Activated naive CD4-positive, alpha-beta T cell treated with anti-CD3 and anti-CD28 coated beads, Interleukin-2, amount 10 ng/mL, durations not matched to agents 7 days and 5 days (primary cell): ENCODE data around the gene RAB36.

Experiments
- CTCF ChIA-PET: fragments of 350-600 bp; sonication (Branson Sonifier 250); formaldehyde crosslinking; loops from one replicate; lab custom pipeline; 2021; ENCODE audit warnings: antibody characterized with exemption; lab: Charles Lee
- DNase-seq: peaks from one replicate; pipeline ENCODE4 v3.0.0-alpha.2; 2020
- H3K27ac Mint-ChIP-seq: one replicate; pipeline ENCODE4 v1.8.0; 2021; ENCODE audit warnings: mild to moderate bottlenecking, moderate library complexity, mixed read lengths
- H3K27me3 Mint-ChIP-seq: one replicate; pipeline ENCODE4 v1.8.0; 2021; ENCODE audit warnings: mild to moderate bottlenecking, mixed read lengths
- H3K36me3 Mint-ChIP-seq: one replicate; pipeline ENCODE4 v1.8.0; 2021; ENCODE audit warnings: mixed read lengths
- H3K4me1 Mint-ChIP-seq: one replicate; pipeline ENCODE4 v1.8.0; 2021; ENCODE audit warnings: mixed read lengths
- H3K4me3 Mint-ChIP-seq: one replicate; pipeline ENCODE4 v1.8.0; 2021; ENCODE audit warnings: mild to moderate bottlenecking, moderate library complexity, mixed read lengths
- H3K9me3 Mint-ChIP-seq: one replicate; pipeline ENCODE4 v1.8.0; 2021; ENCODE audit warnings: mixed read lengths

Gene RAB36

DNA sequence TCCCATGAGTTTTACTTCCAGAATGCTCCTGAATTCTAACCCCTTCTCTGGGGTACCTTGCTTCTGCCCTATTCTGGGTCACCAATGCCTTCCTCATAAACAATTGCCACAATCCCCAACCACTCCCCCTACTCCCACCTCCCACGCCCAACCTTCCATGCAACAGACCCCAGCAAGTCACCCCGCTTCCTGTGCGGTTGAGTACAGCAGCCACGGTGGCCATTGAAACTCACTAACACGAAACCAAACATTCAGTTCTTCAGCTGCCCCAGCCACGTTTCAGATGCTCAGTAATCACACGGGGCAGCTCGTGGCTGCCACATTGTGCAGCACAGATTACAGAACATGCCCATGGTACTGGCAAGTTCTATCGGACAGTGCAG is 31.4 kb downstream of the RAB36 start:
- Mint-ChIP-seq H3K4me1 (peaks cover 40% of the 10 kb centered on the region), H3K36me3 (peaks cover 7% of the 10 kb centered on the region), H3K9me3 (peaks cover 12% of the 10 kb centered on the region), H3K27ac (peak overlapping the region; percentile 80), H3K27me3 (peaks cover 15% of the 10 kb centered on the region), H3K4me3 (no peak overlapping the region)
- DNase-seq: no peak
- CTCF ChIA-PET: interaction anchor here (0.7 to 13.7 kb wide), 13 partner anchors 22 to 226 kb away, joined by 3 to 247 read pairs (median 4); no protein-coding TSS in a partner anchor

DNA sequence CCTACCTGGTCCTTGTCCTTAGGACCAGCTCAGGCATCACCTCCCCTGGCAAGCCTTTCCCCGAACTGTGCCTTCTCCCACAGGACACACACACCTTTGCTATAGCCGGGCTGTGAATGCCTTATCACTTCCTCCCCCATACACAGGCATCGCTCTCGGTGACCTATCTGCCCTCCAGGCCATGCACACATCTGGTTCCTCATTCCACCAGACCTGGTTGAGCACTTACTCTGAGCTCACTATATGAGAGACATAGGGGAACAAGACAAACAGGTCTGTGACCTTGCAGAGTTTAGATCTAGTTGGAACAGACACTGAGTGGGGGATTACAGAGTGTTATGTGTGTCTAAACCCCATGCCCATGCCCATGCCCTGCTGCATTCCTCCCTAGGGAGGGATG is 31.9 kb downstream of the RAB36 start:
- Mint-ChIP-seq H3K4me3 (no peak overlapping the region), H3K27me3 (peaks cover 19% of the 10 kb centered on the region)
- CTCF ChIA-PET: interaction anchor here (0.6 to 13.7 kb wide), 13 partner anchors 23 to 226 kb away, joined by 3 to 247 read pairs (median 4); no protein-coding TSS in a partner anchor

DNA sequence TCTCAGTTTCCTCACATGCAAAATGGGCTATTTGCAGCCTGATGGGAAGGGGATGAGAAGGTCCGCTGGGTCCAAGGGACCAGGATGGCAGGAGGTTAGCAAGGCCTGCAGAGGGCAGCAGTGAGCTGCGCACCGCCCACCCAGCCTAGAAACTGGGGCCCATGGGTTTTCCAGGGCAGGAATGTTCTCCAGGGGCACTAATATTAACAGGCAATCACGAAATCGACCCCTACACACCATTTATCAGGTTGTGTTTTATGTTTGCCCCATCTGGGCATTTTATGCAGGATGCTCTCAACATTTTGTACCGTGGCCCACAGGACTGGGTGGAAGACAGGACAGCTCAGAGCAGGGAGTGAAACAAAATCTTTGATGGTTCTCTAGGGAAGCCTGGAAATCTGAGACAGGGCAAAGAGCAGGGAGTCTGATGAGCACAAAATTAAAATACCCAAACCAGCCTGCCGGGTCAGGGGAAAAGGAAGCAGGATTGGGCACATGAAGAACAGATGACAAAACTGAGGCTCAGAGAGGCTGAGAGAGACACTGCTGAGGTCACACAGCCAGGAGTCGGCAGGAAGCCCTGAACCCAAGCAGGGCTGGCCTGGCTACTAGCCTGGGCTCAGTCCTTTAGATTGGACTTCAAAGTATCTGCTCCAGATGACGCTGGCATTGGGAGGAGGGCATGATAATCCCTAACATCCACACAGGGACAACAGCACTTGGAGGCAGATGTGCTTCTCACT is 33.4 kb downstream of the RAB36 start:
- CTCF ChIA-PET: interaction anchor here (0.8 to 13.7 kb wide), 8 partner anchors 40 to 113 kb away, joined by 3 to 247 read pairs (median 6); no protein-coding TSS in a partner anchor
- Mint-ChIP-seq H3K4me1 (peaks cover 60% of the 10 kb centered on the region), H3K27me3 (peaks cover 19% of the 10 kb centered on the region), H3K9me3 (peaks cover 12% of the 10 kb centered on the region), H3K27ac (no peak overlapping the region), H3K36me3 (peaks cover 26% of the 10 kb centered on the region), H3K4me3 (peak overlapping the region; percentile 78)
- DNase-seq: peak; percentile 74

More for the DNA sequence above, 31.9 kb downstream of the RAB36 start:
- Mint-ChIP-seq H3K36me3 (peaks cover 13% of the 10 kb centered on the region), H3K27ac (no peak overlapping the region), H3K9me3 (peaks cover 12% of the 10 kb centered on the region), H3K4me1 (peaks cover 45% of the 10 kb centered on the region)
- no peak for DNase-seq

DNA sequence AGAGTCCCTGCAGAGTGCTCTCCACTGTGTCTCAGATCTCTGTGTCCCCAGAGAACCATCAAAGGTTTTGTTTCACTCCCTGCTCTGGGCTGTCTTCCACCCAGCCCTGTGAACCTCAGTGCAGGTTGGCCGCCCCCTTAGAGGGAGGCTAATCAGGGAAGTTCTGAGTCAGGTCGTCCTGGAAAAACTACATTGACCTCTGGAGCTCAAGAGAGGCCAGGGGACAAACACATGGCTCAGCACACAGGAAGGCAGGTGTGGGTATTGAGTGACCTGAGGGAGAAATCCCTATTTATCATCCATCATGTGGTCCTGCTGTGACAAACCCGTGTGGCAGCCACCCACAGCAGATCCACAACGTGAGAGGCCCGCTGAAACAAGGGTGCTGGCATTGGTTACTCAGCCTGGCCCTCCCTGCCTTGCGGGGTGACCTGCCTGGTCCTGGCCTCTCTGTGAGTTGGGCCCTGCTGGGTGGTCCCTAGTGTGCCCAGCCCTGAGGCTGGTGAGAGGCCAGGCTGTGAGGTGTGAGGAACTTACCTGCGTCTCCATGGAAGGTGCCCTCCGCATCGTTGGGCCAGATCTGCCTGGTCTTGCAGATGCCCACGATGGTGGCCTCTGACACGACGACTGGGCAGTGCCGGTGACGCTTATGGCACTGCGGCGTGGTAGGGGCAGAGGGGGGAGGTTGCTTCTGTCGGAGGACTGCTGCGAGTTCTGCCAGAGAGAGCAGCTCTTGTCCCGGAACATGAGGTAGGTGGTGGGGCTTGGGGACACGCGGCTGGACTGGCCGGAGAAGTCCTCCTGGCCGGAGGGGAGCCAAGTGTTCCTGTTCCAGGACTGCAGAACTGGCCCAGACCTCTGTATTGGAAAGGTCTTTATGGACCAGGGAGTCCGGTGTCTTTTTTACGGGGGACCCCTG is 34.4 kb downstream of the RAB36 start:
- CTCF ChIA-PET: interaction anchor here (0.8 to 13.7 kb wide), 7 partner anchors 9 to 111 kb away, joined by 3 to 247 read pairs (median 5); no protein-coding TSS in a partner anchor
- H3K4me1 Mint-ChIP-seq: peaks cover 65% of the 10 kb centered on the region
- H3K4me3 Mint-ChIP-seq: peak overlapping the region; percentile 78
- H3K27ac Mint-ChIP-seq: peak overlapping the region; percentile 37
- peaks cover 15% of the 10 kb centered on the region for H3K27me3 Mint-ChIP-seq
- H3K36me3 Mint-ChIP-seq: peaks cover 31% of the 10 kb centered on the region
- peaks cover 12% of the 10 kb centered on the region for H3K9me3 Mint-ChIP-seq
- no peak for DNase-seq

DNA sequence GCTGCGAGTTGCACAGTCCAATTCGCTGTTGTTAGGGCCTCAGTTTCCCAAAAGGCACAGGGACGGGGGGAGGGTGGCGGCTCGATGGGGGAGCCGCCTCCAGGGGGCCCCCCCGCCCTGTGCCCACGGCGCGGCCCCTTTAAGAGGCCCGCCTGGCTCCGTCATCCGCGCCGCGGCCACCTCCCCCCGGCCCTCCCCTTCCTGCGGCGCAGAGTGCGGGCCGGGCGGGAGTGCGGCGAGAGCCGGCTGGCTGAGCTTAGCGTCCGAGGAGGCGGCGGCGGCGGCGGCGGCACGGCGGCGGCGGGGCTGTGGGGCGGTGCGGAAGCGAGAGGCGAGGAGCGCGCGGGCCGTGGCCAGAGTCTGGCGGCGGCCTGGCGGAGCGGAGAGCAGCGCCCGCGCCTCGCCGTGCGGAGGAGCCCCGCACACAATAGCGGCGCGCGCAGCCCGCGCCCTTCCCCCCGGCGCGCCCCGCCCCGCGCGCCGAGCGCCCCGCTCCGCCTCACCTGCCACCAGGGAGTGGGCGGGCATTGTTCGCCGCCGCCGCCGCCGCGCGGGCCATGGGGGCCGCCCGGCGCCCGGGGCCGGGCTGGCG is 35.1 kb downstream of the RAB36 start, which contains the start of gene BCR:
Gene BCR (plus strand): TSS at position 209 of the 592 bp plus-strand sequence. CDS start 452 bp downstream, outside the sequence.
- Mint-ChIP-seq H3K27me3 (peaks cover 15% of the 10 kb centered on the region), H3K4me3 (peak within 1 kb of the TSS; percentile 92), H3K4me1 (peaks cover 73% of the 10 kb centered on the region), H3K9me3 (peaks cover 12% of the 10 kb centered on the region), H3K27ac (peak within 1 kb of the TSS; percentile 80), H3K36me3 (peaks cover 34% of the 10 kb centered on the region)
- peak; percentile 77 for DNase-seq
- CTCF ChIA-PET: interaction anchor here (1.0 to 13.7 kb wide), 5 partner anchors 8 to 110 kb away, joined by 3 to 247 read pairs (median 7); no protein-coding TSS in a partner anchor

DNA sequence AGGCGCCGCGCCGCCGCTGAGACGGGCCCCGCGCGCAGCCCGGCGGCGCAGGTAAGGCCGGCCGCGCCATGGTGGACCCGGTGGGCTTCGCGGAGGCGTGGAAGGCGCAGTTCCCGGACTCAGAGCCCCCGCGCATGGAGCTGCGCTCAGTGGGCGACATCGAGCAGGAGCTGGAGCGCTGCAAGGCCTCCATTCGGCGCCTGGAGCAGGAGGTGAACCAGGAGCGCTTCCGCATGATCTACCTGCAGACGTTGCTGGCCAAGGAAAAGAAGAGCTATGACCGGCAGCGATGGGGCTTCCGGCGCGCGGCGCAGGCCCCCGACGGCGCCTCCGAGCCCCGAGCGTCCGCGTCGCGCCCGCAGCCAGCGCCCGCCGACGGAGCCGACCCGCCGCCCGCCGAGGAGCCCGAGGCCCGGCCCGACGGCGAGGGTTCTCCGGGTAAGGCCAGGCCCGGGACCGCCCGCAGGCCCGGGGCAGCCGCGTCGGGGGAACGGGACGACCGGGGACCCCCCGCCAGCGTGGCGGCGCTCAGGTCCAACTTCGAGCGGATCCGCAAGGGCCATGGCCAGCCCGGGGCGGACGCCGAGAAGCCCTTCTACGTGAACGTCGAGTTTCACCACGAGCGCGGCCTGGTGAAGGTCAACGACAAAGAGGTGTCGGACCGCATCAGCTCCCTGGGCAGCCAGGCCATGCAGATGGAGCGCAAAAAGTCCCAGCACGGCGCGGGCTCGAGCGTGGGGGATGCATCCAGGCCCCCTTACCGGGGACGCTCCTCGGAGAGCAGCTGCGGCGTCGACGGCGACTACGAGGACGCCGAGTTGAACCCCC is 35.8 kb downstream of the RAB36 start:
- Mint-ChIP-seq H3K4me3 (peak overlapping the region; percentile 92), H3K27me3 (peaks cover 15% of the 10 kb centered on the region), H3K9me3 (peaks cover 10% of the 10 kb centered on the region), H3K36me3 (peaks cover 38% of the 10 kb centered on the region), H3K27ac (peak overlapping the region; percentile 84), H3K4me1 (peaks cover 75% of the 10 kb centered on the region)
- CTCF ChIA-PET: interaction anchor here (1.0 to 13.7 kb wide), 4 partner anchors 8 to 109 kb away, joined by 3 to 247 read pairs (median 7); no protein-coding TSS in a partner anchor
- DNase-seq: peak; percentile 61

DNA sequence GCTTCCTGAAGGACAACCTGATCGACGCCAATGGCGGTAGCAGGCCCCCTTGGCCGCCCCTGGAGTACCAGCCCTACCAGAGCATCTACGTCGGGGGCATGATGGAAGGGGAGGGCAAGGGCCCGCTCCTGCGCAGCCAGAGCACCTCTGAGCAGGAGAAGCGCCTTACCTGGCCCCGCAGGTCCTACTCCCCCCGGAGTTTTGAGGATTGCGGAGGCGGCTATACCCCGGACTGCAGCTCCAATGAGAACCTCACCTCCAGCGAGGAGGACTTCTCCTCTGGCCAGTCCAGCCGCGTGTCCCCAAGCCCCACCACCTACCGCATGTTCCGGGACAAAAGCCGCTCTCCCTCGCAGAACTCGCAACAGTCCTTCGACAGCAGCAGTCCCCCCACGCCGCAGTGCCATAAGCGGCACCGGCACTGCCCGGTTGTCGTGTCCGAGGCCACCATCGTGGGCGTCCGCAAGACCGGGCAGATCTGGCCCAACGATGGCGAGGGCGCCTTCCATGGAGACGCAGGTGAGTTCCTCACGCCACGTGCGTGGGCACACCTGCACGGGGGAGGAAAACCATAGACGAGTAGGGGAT is 36.5 kb downstream of the RAB36 start:
- CTCF ChIA-PET: interaction anchor here (1.7 to 13.7 kb wide), 3 partner anchors 15 to 109 kb away, joined by 3 to 247 read pairs (median 10); no protein-coding TSS in a partner anchor
- H3K36me3 Mint-ChIP-seq: peaks cover 38% of the 10 kb centered on the region
- peaks cover 3% of the 10 kb centered on the region for H3K9me3 Mint-ChIP-seq
- H3K4me3 Mint-ChIP-seq: peak overlapping the region; percentile 92
- H3K27me3 Mint-ChIP-seq: peaks cover 15% of the 10 kb centered on the region
- peak overlapping the region; percentile 84 for H3K27ac Mint-ChIP-seq
- DNase-seq: no peak
- H3K4me1 Mint-ChIP-seq: peaks cover 75% of the 10 kb centered on the region

DNA sequence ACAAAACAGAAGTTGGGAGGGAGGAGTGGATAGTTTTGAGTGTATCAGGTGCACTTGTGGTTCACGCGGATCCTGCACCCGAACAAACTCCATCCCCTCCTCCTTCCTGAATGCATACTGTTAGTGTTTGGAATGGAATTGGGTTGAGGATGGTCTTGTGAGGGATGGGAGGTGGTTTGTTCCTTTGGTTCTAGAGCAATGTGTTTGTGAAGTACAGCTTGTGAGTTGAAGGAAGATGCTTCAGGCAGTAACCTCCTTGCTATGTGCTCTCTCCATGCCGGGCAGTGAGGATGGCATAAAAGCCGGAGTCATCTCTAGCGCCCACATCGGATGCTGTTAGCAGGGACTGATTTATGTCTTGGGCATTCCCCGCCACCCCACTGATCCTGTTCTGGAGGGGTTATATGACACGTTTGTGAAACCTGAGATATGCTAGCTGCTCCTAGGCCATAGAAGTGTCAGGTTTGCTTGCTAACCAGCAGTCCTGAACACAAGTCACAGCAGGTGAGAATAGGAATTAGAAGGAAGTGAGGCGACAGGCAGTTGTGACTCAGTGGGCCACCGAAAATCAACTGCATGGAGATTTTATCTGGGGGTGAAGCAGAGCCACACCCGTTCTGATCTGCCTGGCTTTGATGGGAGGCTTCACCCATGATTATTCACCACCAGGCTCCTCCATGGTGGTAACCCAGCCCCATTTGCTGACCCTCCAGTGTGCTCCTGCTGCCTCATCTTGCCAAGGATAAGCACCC is 37.2 kb downstream of the RAB36 start:
- no peaks in the 10 kb centered on the region for H3K9me3 Mint-ChIP-seq
- H3K27me3 Mint-ChIP-seq: peaks cover 15% of the 10 kb centered on the region
- CTCF ChIA-PET: interaction anchor here (1.4 to 13.7 kb wide), 4 partner anchors 14 to 100 kb away, joined by 3 to 247 read pairs (median 4); no protein-coding TSS in a partner anchor
- peaks cover 71% of the 10 kb centered on the region for H3K4me1 Mint-ChIP-seq
- peak overlapping the region; percentile 84 for H3K27ac Mint-ChIP-seq
- peak; percentile 61 for DNase-seq
- H3K4me3 Mint-ChIP-seq: peak overlapping the region; percentile 92
- peaks cover 39% of the 10 kb centered on the region for H3K36me3 Mint-ChIP-seq

DNA sequence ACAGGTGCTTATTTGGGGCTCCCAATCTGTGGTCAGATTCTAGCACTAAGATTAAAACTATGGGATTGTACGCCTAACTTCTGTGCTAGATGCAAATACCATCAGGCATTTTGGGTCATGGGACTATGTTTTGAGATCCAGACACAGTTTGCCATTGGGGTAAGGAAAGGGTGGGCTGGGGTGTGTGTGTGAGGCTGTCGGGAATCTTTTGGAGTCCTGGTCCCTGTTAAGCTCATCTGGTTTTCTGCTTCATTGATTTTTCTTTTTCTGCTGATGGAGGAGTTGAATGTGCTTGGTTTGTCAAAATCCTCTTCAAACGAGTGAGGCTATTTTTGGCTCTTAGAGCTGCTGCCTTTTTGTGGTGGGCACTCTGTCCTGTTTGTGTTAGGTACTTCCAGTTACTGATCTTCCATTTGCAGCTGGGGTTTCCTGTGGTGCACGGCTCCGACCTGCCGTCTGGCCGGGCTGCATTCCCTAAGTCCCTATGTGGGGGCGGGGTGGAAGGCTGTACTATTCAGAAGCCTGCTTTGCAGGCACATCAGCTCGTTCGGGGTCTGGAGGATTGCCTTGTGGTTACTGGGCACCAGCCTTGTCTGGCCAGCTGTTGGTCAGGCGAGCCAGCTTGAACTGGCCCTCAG is 37.9 kb downstream of the RAB36 start:
- Mint-ChIP-seq H3K27me3 (peaks cover 15% of the 10 kb centered on the region), H3K27ac (peak overlapping the region; percentile 84), H3K36me3 (peaks cover 45% of the 10 kb centered on the region), H3K9me3 (no peaks in the 10 kb centered on the region), H3K4me1 (peaks cover 78% of the 10 kb centered on the region), H3K4me3 (peak overlapping the region; percentile 92)
- CTCF ChIA-PET: interaction anchor here (0.9 to 13.7 kb wide), 5 partner anchors 9 to 99 kb away, joined by 3 to 247 read pairs (median 4); no protein-coding TSS in a partner anchor
- no peak for DNase-seq

DNA sequence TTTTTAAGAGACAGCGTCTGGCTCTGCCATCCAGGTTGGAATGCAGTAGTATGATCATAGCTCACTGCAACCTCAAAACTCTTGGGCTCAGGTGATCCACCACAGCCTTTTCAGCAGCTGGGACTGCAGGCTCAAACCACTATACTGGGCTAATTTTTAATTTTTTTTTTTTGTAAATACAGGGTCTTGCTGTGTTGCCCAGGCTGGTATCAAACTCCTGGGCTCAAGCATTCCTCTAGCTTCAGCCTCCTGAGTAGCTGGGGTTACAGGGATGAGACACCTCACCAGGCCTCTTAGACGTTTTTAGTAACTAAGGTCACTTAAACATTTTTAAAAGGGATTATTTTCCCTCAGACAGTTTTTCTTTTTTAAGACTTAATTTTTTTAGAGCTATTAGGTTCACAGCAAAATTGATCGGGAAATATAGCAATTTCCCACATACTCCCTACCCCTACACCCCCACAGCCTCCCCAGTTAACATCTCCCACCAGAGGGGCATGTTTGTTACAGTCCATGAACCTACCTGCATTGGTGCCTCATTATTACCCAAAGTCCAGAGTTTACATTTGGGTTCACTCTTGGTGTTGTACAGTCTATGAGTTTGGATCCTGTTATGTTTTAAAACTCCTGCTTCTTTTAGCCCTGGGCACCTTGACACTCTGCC is 39.0 kb downstream of the RAB36 start:
- H3K9me3 Mint-ChIP-seq: no peaks in the 10 kb centered on the region
- H3K4me3 Mint-ChIP-seq: peak overlapping the region; percentile 92
- CTCF ChIA-PET: interaction anchor here (0.8 to 13.7 kb wide), 5 partner anchors 10 to 98 kb away, joined by 3 to 247 read pairs (median 4); no protein-coding TSS in a partner anchor
- peaks cover 71% of the 10 kb centered on the region for H3K4me1 Mint-ChIP-seq
- H3K27me3 Mint-ChIP-seq: peaks cover 9% of the 10 kb centered on the region
- H3K27ac Mint-ChIP-seq: peak overlapping the region; percentile 80
- DNase-seq: no peak
- peaks cover 47% of the 10 kb centered on the region for H3K36me3 Mint-ChIP-seq

DNA sequence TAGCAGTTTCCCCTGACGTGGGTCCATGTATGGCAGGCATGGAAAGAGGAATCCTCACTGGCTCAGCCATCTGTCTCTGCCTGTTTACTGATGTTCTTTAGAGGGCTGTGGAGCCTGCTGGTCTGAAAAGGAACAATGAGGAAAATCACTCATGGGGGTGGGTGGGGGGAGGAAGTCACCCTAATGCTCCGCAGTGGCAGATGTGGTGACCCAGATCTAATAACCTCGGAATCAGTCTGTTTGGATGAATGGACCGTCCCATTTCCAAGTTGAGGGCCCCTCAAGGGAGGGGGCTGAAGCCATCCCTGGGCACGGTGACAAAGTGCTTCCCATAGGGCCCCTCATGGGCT is 39.5 kb downstream of the RAB36 start:
- peaks cover 7% of the 10 kb centered on the region for H3K27me3 Mint-ChIP-seq
- DNase-seq: no peak
- peak overlapping the region; percentile 80 for H3K27ac Mint-ChIP-seq
- peaks cover 67% of the 10 kb centered on the region for H3K4me1 Mint-ChIP-seq
- CTCF ChIA-PET: no interaction called here
- no peaks in the 10 kb centered on the region for H3K9me3 Mint-ChIP-seq
- peaks cover 49% of the 10 kb centered on the region for H3K36me3 Mint-ChIP-seq
- peak overlapping the region; percentile 76 for H3K4me3 Mint-ChIP-seq
